IMR-90 (cell line): ENCODE results near the gene ZNF598. TPM values are rescaled to one million over a fixed set of nuclear protein-coding genes. Genes with fewer than 3 reads are reported as not detected.
A peak's percentile ranks its signal among the peaks of the same experiment; 100 is the strongest.

ENCODE experiments used
- ATAC-seq: fragments of 200-7000 bp; cut with Tn5 transposase; 2 replicates; pipeline ENCODE4 v1.9.1; 2020; ENCODE audit warnings: low read depth, mild to moderate bottlenecking, moderate library complexity
- BruUV-seq: library from RNA; stranded (reverse); fragments of 400-500 nt; replicated peaks from 2 replicates; lab custom pipeline; 2021; lab: Mats Ljungman, UMichigan
- CTCF ChIA-PET: fragments of 300-600 bp; formaldehyde crosslinking; extraction: SDS; loops from one replicate; lab custom pipeline; 2021; ENCODE audit warnings: antibody characterized with exemption; lab: Yijun Ruan, JAX
- POLR2A ChIA-PET: fragments of 300-600 bp; sonication (Branson Sonifier 250); formaldehyde crosslinking; loops from one replicate; lab custom pipeline; 2022; ENCODE audit warnings: antibody characterized with exemption; ENCODE audit not compliant: unreplicated experiment; lab: Charles Lee
- DNase-seq: peaks from one replicate; pipeline ENCODE4 v3.0.0; 2013
- H2AFZ ChIP-seq: replicated peaks from 2 replicates; pipeline ENCODE3; 2013; ENCODE audit warnings: low read length, mild to moderate bottlenecking; ENCODE audit not compliant: poor library complexity
- H2AK5ac ChIP-seq: 2 replicates; pipeline ENCODE4 v1.6.1; 2013; ENCODE audit warnings: low read depth, low read length, inconsistent platforms
- H2AK9ac ChIP-seq: replicated peaks from 2 replicates; pipeline ENCODE3; 2013; ENCODE audit warnings: mild to moderate bottlenecking, low read depth, low read length, moderate library complexity; ENCODE audit not compliant: poor library complexity
- H2BK120ac ChIP-seq: 2 replicates; pipeline ENCODE4 v1.6.1; 2013; ENCODE audit warnings: low read depth, low read length, inconsistent platforms
- H2BK15ac ChIP-seq: 3 replicates; pipeline ENCODE4 v1.6.1; 2013; ENCODE audit warnings: low read depth, low read length, inconsistent platforms
- H2BK20ac ChIP-seq: 2 replicates; pipeline ENCODE4 v1.6.1; 2013; ENCODE audit warnings: low read depth, mild to moderate bottlenecking, inconsistent platforms, low read length, moderate library complexity
- H2BK5ac ChIP-seq: 2 replicates; pipeline ENCODE4 v1.6.1; 2013; ENCODE audit warnings: mild to moderate bottlenecking, low read depth, low read length, inconsistent platforms; ENCODE audit not compliant: poor library complexity, severe bottlenecking
- H3K14ac ChIP-seq: replicated peaks from 2 replicates; pipeline ENCODE4 v1.6.1; 2013; ENCODE audit warnings: low read depth, low read length, inconsistent platforms
- H3K18ac ChIP-seq: 2 replicates; pipeline ENCODE4 v1.6.1; 2013; ENCODE audit warnings: low read depth, low read length, control low read depth
- H3K23ac ChIP-seq: 2 replicates; pipeline ENCODE4 v1.6.1; 2013; ENCODE audit warnings: low read depth, low read length, inconsistent platforms
- H3K27ac ChIP-seq: 2 replicates; pipeline ENCODE4 v1.5.1; 2013; ENCODE audit warnings: mild to moderate bottlenecking, control low read depth, low read length; ENCODE audit not compliant: insufficient read depth
- H3K27me3 ChIP-seq: 2 replicates; pipeline ENCODE4 v1.6.1; 2013; ENCODE audit warnings: low read length; ENCODE audit not compliant: control insufficient read depth, insufficient read depth
- H3K36me3 ChIP-seq: 2 replicates; pipeline ENCODE4 v1.6.1; 2013; ENCODE audit warnings: low read length, mixed read lengths; ENCODE audit not compliant: control insufficient read depth, insufficient read depth
- H3K4ac ChIP-seq: 2 replicates; pipeline ENCODE4 v1.6.1; 2013; ENCODE audit warnings: low read depth, low read length, inconsistent platforms
- H3K4me1 ChIP-seq: 2 replicates; pipeline ENCODE4 v1.6.1; 2013; ENCODE audit warnings: low read length, mixed read lengths; ENCODE audit not compliant: control insufficient read depth, insufficient read depth
- H3K4me2 ChIP-seq: 2 replicates; pipeline ENCODE4 v1.6.1; 2013; ENCODE audit warnings: low read depth, mild to moderate bottlenecking, control low read depth, low read length, moderate library complexity
- H3K4me3 ChIP-seq: 2 replicates; pipeline ENCODE4 v1.5.1; 2013; ENCODE audit warnings: low read depth, mild to moderate bottlenecking, control low read depth, low read length, moderate library complexity; ENCODE audit not compliant: insufficient read depth
- H3K56ac ChIP-seq: 2 replicates; pipeline ENCODE4 v1.6.1; 2013; ENCODE audit warnings: low read length, inconsistent platforms; ENCODE audit not compliant: insufficient read depth; ENCODE audit errors: extremely low read depth
- H3K79me1 ChIP-seq, 2 experiments: 2 replicates each; pipeline ENCODE4 v1.6.1; 2013; ENCODE audit warnings: low read length in 2 of 2, inconsistent platforms in 1 of 2, low read depth in 1 of 2
- H3K9ac ChIP-seq: 2 replicates; pipeline ENCODE4 v1.6.1; 2013; ENCODE audit warnings: low read depth, low read length, control low read depth
- H3K9me1 ChIP-seq: 2 replicates; pipeline ENCODE4 v1.6.1; 2013; ENCODE audit warnings: low read length, inconsistent platforms; ENCODE audit not compliant: insufficient read depth
- H3K9me3 ChIP-seq: 2 replicates; pipeline ENCODE4 v1.6.1; 2013; ENCODE audit warnings: low read length; ENCODE audit not compliant: control insufficient read depth, insufficient read depth
- H4K20me1 ChIP-seq: 2 replicates; pipeline ENCODE4 v1.6.1; 2013; ENCODE audit warnings: low read length, inconsistent platforms; ENCODE audit not compliant: insufficient read depth
- H4K5ac ChIP-seq: 2 replicates; pipeline ENCODE4 v1.6.1; 2013; ENCODE audit warnings: mild to moderate bottlenecking, low read depth, low read length, control low read depth
- H4K8ac ChIP-seq, 2 experiments: 2 replicates each; pipeline ENCODE4 v1.6.1; 2013; ENCODE audit warnings: low read depth in 2 of 2, low read length in 2 of 2, control low read depth in 1 of 2, inconsistent platforms in 1 of 2
- H4K91ac ChIP-seq: 2 replicates; pipeline ENCODE4 v1.6.1; 2013; ENCODE audit warnings: low read depth, low read length, inconsistent platforms; ENCODE audit not compliant: insufficient read depth
- CEBPB ChIP-seq: IDR thresholded peaks from 2 replicates; pipeline ENCODE4 v1.6.1; 2012; ENCODE audit warnings: low read depth, low read length, improper control_type of control experiment
- FOS ChIP-seq: fragments of 150-350 bp; IDR thresholded peaks from 2 replicates; pipeline ENCODE4 v1.6.1; 2016; ENCODE audit warnings: low read depth, low read length
- MAFK ChIP-seq: IDR thresholded peaks from 2 replicates; pipeline ENCODE4 v1.6.1; 2012; ENCODE audit warnings: low read depth, low read length, improper control_type of control experiment
- MAZ ChIP-seq: IDR thresholded peaks from 2 replicates; pipeline ENCODE4 v1.6.1; 2012; ENCODE audit warnings: low read depth, mild to moderate bottlenecking, low read length, improper control_type of control experiment, moderate library complexity, borderline replicate concordance
- NFE2L2 ChIP-seq: fragments of 150-350 bp; IDR thresholded peaks from 2 replicates; pipeline ENCODE4 v1.6.1; 2016; ENCODE audit warnings: low read depth, mild to moderate bottlenecking, low read length
- RAD21 ChIP-seq: IDR thresholded peaks from 2 replicates; pipeline ENCODE4 v1.6.1; 2012; ENCODE audit warnings: low read length, improper control_type of control experiment
- RCOR1 ChIP-seq: IDR thresholded peaks from 2 replicates; pipeline ENCODE4 v1.6.1; 2012; ENCODE audit warnings: mild to moderate bottlenecking, low read length, improper control_type of control experiment; ENCODE audit not compliant: insufficient replicate concordance
- RFX5 ChIP-seq: IDR thresholded peaks from 2 replicates; pipeline ENCODE4 v1.8.0; 2012; ENCODE audit warnings: low read depth, mild to moderate bottlenecking, low read length, moderate library complexity
- SMC3 ChIP-seq: fragments of 150-350 bp; IDR thresholded peaks from 2 replicates; pipeline ENCODE4 v1.6.1; 2016; ENCODE audit warnings: low read depth, mild to moderate bottlenecking, antibody characterized with exemption, low read length, moderate library complexity
- WGBS, 2 experiments: methylation state at CpG; one replicate each; pipeline versions ENCODE4 v1.1.5 to v1.1.7; 2013; ENCODE audit warnings: missing lambda C conversion rate in 2 of 2; ENCODE audit not compliant: insufficient read length in 1 of 2; ENCODE audit errors: extremely low coverage in 2 of 2; 5-methylcytosine and 5-hydroxymethylcytosine counted together
- dilution Hi-C: fragments of 300-500 bp; cut with HindIII; formaldehyde crosslinking; loops from one replicate; pipeline ENCODE4 v1.14.3; 2018; ENCODE audit warnings: low sequenced_read_pairs; ENCODE audit not compliant: unreplicated experiment
- in situ Hi-C: fragments of 300-500 bp; cut with MboI; formaldehyde crosslinking; loops from 3 replicates; pipeline ENCODE4 v1.14.3; 2019; ENCODE audit warnings: low sequenced_read_pairs, inconsistent platforms, mixed read lengths
- intact Hi-C: fragments of 100-400 bp; cut with micrococcal nuclease; formaldehyde crosslinking; loops from 2 replicates; pipeline ENCODE4 v1.10.0; 2022
- polyA plus RNA-seq, 3 experiments: library from polyadenylated mRNA; depleted of rRNA; stranded (reverse); fragments of >200 nt; gene quantifications; 2 replicates each; pipeline ENCODE4 v1.2.3, GENCODE V29; 2012; ENCODE audit warnings: low replicate concordance in 1 of 3
- total RNA-seq: library from RNA; depleted of rRNA; stranded (reverse); fragments of >200 nt; gene quantifications from 2 replicates; pipeline ENCODE4 v1.2.3, GENCODE V29; 2012
- TF ChIP-seq, protein P1 (sequence below): conservative IDR thresholded peaks from 2 replicates; pipeline ENCODE4 v1.5.1; 2012; ENCODE audit warnings: mild to moderate bottlenecking, low read depth, low read length, improper control_type of control experiment

The ZNF598 gene
- total and polyA plus RNA-seq, 2 of the 4 experiments (the other 2 are of a cell fraction): 3.4 to 36.4 TPM

DNA sequence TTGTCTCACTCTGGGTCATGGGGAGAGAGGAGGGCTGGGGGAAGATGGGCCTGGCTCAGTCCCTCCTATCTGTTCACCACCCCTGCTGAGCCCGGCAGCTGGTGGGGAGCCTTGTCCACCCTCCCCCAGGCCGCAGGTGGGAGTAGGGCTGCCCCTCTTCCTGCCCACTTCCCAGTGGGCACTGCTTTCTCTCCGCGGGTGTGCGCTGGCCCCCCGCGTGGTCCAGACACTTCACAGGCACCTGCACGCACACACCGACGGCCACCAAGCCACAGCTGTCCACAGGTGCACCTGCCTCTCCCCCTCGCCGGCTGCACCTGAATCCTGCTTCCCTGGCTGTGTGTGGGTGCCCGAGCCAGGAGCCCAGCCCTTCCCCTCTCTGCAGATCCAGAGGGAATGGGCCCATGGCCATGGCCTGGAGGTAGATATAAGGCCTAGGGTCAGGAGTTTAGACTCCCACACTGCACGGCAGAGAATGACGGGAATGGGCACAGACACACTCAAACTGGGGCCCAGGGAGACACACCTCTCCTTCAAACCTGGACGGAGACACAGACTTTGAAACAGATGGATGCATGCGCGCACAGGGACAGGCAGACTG, 19.1 kb upstream of the ZNF598 start:
- in situ Hi-C loops (no loop called here), intact Hi-C loops (no loop called here)
- 85% methylated on average over 3 of the region's 18 CpGs; no CpG with 5 or more reads in 1 of the 2 experiments for WGBS, 2 experiments

More for the DNA sequence above, 19.1 kb upstream of the ZNF598 start:
- Histone ChIP-seq H3K4me3 (peak overlapping the region; percentile 70; the same call in 1 of the 2 replicates), H2BK120ac (no peak overlapping the region), H3K9me1 (peaks cover 9% of the 10 kb centered on the region), H2AK9ac (peak overlapping the region; percentile 77), H3K9me3 (no peaks in the 10 kb centered on the region), H2BK15ac (no peak overlapping the region), H3K27me3 (no peaks in the 10 kb centered on the region), H4K91ac (no peak overlapping the region), H2BK20ac (no peak overlapping the region), H3K4me1 (peaks cover 29% of the 10 kb centered on the region), H2AK5ac (peak overlapping the region; percentile 99), H3K79me1 (peaks cover 8 to 59% of the 10 kb centered on the region in 2 experiments), H2BK5ac (no peak overlapping the region), H3K4me2 (peak overlapping the region; percentile 96), H3K23ac (no peak overlapping the region), H3K27ac (no peak overlapping the region), H2AFZ (no peak overlapping the region), H4K5ac (no peak overlapping the region), H3K9ac (peak overlapping the region; percentile 80), H3K4ac (no peak overlapping the region), H3K36me3 (peaks cover 19% of the 10 kb centered on the region), H4K20me1 (peaks cover 15% of the 10 kb centered on the region), H3K14ac (no peak overlapping the region), H3K56ac (no peak overlapping the region), H4K8ac (no peak overlapping the region), H3K18ac (no peak overlapping the region)
- dilution Hi-C loops: no loop called here
- DNase-seq (no peak), ATAC-seq (no peak)
- POLR2A ChIA-PET: no interaction called here
- BruUV-seq: no TSS peak
- CTCF ChIA-PET: interaction anchor here (1.3 kb wide), 1 partner anchor 25 kb away, joined by 5 read pairs; no protein-coding TSS in a partner anchor
- TF ChIP-seq, protein P1, sequence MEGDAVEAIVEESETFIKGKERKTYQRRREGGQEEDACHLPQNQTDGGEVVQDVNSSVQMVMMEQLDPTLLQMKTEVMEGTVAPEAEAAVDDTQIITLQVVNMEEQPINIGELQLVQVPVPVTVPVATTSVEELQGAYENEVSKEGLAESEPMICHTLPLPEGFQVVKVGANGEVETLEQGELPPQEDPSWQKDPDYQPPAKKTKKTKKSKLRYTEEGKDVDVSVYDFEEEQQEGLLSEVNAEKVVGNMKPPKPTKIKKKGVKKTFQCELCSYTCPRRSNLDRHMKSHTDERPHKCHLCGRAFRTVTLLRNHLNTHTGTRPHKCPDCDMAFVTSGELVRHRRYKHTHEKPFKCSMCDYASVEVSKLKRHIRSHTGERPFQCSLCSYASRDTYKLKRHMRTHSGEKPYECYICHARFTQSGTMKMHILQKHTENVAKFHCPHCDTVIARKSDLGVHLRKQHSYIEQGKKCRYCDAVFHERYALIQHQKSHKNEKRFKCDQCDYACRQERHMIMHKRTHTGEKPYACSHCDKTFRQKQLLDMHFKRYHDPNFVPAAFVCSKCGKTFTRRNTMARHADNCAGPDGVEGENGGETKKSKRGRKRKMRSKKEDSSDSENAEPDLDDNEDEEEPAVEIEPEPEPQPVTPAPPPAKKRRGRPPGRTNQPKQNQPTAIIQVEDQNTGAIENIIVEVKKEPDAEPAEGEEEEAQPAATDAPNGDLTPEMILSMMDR: no peak
- no peak for TF ChIP-seq FOS
- no peak for TF ChIP-seq MAZ
- no peak for TF ChIP-seq NFE2L2
- no peak for TF ChIP-seq CEBPB
- TF ChIP-seq RAD21: no peak
- no peak for TF ChIP-seq RFX5
- no peak for TF ChIP-seq RCOR1
- no peak for TF ChIP-seq SMC3
- no peak for TF ChIP-seq MAFK
